ENCODE data around the gene CCSER2.

DNA sequence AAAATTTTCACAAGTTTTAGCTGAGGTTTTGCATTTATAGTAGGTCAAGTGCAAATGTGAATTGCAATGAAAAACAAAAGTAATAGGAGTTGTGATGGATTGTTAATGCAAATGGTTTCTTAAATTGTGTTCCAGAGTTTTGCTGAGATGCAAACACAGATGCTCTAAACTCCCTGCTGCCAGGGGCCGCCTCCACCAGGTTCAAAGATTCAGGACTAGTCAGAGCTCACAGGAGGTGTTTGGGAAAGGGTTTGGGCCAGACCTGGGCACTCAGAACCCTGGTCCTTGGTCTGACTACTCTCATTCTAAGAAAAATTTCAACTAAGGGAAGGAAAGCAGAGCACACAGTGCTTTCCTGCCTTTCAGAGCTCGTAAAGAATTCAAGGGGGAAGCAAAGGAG is 193.1 kb downstream of the CCSER2 start:
- no peak for TF ChIP-seq EZH2phosphoT487 (IDR thresholded peaks at IDR 0.05; ENCODE audit: insufficient read depth, low read depth)
- no peak for TF ChIP-seq EZH2 (IDR thresholded peaks at IDR 0.05; ENCODE audit: insufficient read depth, poor library complexity, severe bottlenecking)
